HL-60/S4 treated with phorbol 12-myristate 13-acetate at 8.2 ng/mL for 4 days and 3 days (cell line): ENCODE measurements around the gene LFNG.
"Not testable (repeated sequence)": the region's sequence is repeated elsewhere in the genome, so short reads cannot be mapped to it uniquely, and the experiment has no call there.

Experiments
- in situ Hi-C: fragments of 300-500 bp; cut with MboI; formaldehyde crosslinking; loops from 2 replicates; pipeline ENCODE4 v1.15.0; 2022; ENCODE audit warnings: low sequenced_read_pairs

The LFNG gene

GRCh38 chr7:2527505-2528467 is 8.2 kb downstream of the LFNG start:
- in situ Hi-C loops: no loop called here

GRCh38 chr7:2528481-2529095 is 9.0 kb downstream of the LFNG start:
- in situ Hi-C loops: no loop called here

- in situ Hi-C loops: no loop called here
Measured at GRCh38 chr7:2529161-2530070, 9.8 kb downstream of the LFNG start.

DNA sequence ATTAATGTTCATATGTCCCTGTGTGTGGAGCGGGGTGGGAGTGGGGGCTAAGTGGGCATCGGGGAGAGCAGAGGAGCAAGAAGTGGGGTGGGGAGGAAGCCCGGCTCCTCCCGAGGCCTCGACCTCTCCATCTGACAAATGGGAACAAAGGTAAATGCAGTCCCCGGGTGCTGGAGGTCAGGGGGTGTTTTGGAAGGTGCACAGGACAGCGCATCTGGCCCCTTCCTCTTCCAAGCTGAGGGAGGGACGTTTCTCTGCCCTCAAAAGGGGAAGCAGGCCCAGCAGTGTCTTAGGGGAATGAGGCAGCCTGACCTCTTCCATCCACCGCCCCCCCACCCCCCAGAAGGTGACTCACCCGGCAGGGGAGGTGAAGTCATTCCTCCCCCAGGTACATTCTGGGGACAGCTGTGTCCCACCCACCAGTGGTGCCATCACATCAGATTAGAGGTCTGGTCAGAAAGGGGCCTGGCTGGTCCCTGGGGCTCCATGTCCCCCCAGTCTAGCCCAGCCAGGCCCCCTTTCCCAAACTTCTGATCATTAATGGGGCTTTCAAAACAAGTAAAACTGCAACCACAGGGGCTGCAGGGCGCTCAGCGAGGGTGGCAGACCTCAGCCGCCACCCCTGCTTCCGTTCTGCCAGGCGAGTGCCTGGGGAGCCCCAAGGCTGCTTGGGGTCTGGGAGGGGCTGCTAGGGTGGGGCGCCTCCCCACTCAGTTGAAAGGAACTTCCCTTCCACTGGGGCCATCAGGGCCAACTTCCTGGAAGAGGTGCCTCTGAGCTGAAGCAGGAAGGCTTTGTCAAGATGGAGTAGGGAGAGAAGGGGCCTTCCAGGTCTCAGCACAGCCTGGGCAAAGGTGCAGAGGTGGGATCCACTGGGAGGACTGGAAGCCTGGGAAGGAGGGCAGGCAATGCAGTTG is 10.8 kb downstream of the LFNG start:
- in situ Hi-C loops: no loop called here

DNA sequence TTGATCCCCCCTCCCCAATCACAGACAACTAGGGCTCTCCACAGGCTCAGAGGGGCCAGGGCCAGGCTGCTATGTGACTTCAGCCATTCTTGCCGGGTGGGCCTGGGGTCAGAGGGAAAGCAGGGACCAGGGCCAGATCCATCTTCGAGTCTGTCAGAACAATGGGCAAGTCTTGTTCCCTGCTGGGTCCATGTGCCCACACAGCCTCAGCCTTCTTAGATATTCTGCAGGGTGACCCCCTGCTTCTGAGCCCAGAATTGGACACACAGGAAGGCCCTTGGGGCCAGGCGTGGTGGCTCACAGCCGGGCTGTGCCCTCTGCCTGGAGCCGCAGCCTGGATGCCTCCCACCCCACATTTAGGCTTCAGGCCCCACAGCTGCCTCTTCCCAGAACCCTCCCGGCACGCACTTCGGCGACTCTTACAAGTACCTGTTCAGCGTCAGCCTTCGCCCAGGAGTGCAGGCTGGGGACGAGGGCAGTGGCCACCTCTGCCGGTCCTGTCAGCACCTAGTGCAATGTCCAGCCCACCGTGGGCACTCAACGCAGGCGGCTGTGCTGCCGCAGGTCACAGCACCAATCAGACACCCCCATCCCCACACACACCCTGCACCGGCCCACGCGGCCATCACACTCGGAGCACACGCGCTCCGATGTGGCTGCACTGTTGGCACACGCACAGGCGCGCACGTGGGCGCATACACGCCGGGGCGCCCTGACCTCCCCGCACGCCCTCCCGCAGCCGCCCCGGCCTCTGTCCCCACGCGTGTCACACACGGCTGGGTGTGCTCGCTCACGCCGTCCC is 11.6 kb downstream of the LFNG start:
- in situ Hi-C loops: not testable (repeated sequence)

DNA sequence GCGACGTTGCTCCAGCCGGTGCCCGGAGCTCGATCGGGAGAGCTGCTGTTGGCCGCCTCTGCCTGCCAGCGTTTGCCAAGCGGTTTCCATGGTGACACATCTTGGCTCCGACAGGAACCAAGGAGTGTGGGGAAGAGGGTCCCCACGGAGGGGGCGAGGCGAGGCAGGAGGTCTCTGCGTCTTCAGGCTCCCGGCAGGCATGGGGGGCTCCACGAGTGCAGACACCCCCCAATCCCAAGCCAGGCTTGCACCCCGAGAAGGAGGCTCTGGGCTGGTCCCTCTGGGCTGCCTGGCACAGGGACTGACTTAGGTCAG is 12.2 kb downstream of the LFNG start:
- in situ Hi-C loops: not testable (repeated sequence)

- in situ Hi-C loops: not testable (repeated sequence)
Measured at GRCh38 chr7:2532199-2532772, 12.7 kb downstream of the LFNG start.

DNA sequence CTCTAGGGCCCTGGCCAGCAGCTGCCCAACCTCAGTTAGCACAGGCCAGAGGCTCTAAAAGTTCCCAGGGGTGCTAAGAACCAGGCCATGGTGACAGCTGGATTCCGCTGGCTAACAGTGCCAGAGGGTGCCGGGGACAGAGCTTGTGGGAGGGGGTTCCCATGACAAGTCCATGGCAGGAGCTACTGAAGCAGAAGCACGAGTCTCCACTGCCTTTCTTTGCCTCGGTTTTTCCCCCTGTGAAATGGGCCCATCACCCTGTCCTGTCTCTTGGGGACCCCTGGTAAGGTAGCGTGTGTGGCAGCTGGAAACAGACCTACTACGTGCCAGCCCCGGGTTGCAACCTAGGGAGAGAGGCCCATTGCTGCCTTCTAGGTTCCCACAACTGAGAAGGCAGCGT is 13.2 kb downstream of the LFNG start:
- in situ Hi-C loops: not testable (repeated sequence)

GRCh38 chr7:2533566-2533965 is 14.0 kb downstream of the LFNG start:
- in situ Hi-C loops: not testable (repeated sequence)

GRCh38 chr7:2534214-2534613 is 14.6 kb downstream of the LFNG start:
- in situ Hi-C loops: not testable (repeated sequence)

GRCh38 chr7:2535872-2536627 is 16.5 kb downstream of the LFNG start:
- in situ Hi-C loops: not testable (repeated sequence)

GRCh38 chr7:2537981-2538851 is 18.6 kb downstream of the LFNG start:
- in situ Hi-C loops: no loop called here

GRCh38 chr7:2539031-2539911 is 19.7 kb downstream of the LFNG start:
- in situ Hi-C loops: no loop called here

DNA sequence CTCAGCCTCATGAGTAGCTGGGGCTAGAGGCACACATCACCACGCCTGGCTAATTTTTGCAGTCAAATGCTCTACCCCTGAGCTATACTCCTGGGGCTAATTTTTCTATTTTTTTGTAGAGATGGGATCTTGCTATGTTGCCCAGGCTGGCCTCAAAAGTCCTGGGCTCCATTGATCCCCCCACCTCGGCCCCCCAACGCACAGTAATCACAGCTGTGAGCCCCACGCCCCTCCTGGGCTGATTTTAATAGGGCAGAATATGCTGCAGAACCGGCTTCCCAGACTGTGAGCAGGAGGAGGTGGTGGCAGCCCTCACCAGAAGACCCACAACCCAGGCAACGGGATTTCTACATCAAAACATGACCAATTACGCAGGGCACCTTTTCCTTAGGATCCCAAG is 20.6 kb downstream of the LFNG start:
- in situ Hi-C loops: no loop called here

GRCh38 chr7:2540641-2541051 is 21.1 kb downstream of the LFNG start:
- in situ Hi-C loops: no loop called here

DNA sequence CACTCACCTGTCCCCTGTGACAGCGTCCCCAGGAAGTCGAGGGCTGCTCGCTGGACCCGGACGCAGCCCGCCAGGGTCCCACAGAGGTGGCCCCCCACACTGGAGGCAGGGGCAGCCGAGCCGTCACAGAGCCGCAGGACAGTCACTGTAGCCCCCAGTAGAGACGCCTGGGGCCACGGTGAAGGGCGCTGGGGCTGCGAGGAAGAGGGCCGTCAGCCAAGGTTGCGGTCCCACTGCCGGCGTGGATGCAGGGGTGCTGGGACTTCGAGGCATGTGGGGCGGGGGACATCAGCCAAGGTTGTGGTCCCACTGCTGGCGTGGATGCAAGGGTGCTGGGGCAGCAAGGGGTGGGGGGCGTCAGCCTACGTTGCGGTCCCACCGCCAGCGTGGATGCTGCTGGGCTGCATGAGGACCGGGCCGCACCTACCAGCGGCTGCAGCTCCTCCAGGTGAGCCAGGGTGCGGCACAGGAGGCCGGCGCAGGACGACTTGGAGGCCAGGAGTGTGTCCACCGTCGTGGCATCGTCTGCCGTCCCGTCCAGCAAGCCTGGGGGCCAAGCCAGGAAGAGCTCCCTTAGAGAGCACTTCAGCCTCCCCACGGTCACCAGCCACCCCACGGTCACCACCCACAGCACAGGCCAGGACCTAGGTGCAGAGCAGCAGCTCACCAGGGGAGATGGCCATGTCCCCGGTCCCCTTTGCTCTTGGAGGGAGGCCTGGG is 21.9 kb downstream of the LFNG start:
- in situ Hi-C loops: no loop called here
